OCI-LY1 (cell line): ENCODE data around the gene SLC22A2.

Experiments
- CTCF ChIP-seq: fragments of 200-600 bp; sonication (generic), shearing (Covaris generic); IDR thresholded peaks from 2 replicates; pipeline ENCODE4 v1.5.1; 2017; ENCODE audit warnings: mild to moderate bottlenecking, antibody characterized with exemption, low read length, moderate library complexity, mixed read lengths
- EZH2 ChIP-seq: fragments of 200-600 bp; sonication (generic), shearing (Covaris generic); IDR thresholded peaks from 2 replicates; pipeline ENCODE4 v1.8.0; 2017; ENCODE audit warnings: borderline replicate concordance, mixed run types, mild to moderate bottlenecking, antibody characterized with exemption, low read length, moderate library complexity, mixed read lengths

GRCh38 chr6:160269023-160269521, 10.5 kb upstream of the SLC22A2 start:
- TF ChIP-seq CTCF (no peak), EZH2 (no peak)
